ENCODE measurements around the gene OLAH.

Gene OLAH

GRCh38 chr10:15121707-15122106 is 78.0 kb downstream of the OLAH start:
- no peak for TF ChIP-seq CTCF (conservative IDR thresholded peaks at IDR 0.05; ENCODE audit: low read depth)
- no peak for DNase-seq (ENCODE audit: low spot score)
- H3K27ac ChIP-seq, result no peak overlapping the region
- POLR2A ChIA-PET (ENCODE audit: low non-redundant PET), result no interaction called here
- CTCF ChIA-PET, result no interaction called here

- POLR2A ChIA-PET (ENCODE audit: low non-redundant PET), result no interaction called here
- CTCF ChIA-PET, result no interaction called here
- TF ChIP-seq CTCF (conservative IDR thresholded peaks at IDR 0.05; ENCODE audit: low read depth), result no peak
- no peak overlapping the region for H3K27ac ChIP-seq
- no peak for DNase-seq (ENCODE audit: low spot score)
Observed at GRCh38 chr10:15122477-15123030, 78.8 kb downstream of the OLAH start.
